Measurements from ENCODE around the gene EPAS1. TPM values are rescaled to one million over a fixed set of nuclear protein-coding genes. Genes with fewer than 3 reads are reported as not detected.

The EPAS1 gene
- total and polyA plus RNA-seq, 2 of the 8 experiments (the other 6 are each of a cell fraction or from before 2014, with no cell fraction given) = 2.0 to 4.9 TPM

DNA sequence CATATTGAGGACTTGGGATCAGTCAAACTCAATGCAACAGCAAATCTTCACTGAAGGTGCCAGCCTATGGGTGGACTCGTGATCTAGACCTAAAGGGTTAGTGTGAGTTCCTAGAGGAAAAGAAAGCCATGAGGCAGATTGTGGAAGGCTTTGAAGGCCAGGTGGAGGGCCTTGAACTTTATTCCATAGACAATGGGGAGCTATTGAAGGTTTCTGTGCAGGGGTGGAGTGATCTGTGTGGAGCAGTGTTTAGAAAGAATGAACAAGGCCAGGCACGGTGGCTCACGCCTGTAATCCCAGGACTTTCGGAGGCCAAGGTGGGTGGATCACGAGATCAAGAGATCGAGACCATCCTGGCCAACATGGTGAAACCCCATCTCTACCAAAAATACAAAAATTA is 61.5 kb downstream of the EPAS1 start (continued):
- no peak for TF ChIP-seq ASH2L (IDR thresholded peaks at IDR 0.05; ENCODE audit: low read length)
- TF ChIP-seq, protein P1, sequence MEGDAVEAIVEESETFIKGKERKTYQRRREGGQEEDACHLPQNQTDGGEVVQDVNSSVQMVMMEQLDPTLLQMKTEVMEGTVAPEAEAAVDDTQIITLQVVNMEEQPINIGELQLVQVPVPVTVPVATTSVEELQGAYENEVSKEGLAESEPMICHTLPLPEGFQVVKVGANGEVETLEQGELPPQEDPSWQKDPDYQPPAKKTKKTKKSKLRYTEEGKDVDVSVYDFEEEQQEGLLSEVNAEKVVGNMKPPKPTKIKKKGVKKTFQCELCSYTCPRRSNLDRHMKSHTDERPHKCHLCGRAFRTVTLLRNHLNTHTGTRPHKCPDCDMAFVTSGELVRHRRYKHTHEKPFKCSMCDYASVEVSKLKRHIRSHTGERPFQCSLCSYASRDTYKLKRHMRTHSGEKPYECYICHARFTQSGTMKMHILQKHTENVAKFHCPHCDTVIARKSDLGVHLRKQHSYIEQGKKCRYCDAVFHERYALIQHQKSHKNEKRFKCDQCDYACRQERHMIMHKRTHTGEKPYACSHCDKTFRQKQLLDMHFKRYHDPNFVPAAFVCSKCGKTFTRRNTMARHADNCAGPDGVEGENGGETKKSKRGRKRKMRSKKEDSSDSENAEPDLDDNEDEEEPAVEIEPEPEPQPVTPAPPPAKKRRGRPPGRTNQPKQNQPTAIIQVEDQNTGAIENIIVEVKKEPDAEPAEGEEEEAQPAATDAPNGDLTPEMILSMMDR (IDR thresholded peaks at IDR 0.05; ENCODE audit: control extremely low read depth in 1 of 3, insufficient read depth in 1 of 3, low read depth in 1 of 3, low read length in 3 of 3) = no peak
- TF ChIP-seq NRF1 (IDR thresholded peaks at IDR 0.05; ENCODE audit: low read depth, low read length) = no peak
- no peak for TF ChIP-seq SAP30 (IDR thresholded peaks at IDR 0.05; ENCODE audit: insufficient read depth, insufficient replicate concordance, low read length)
- TF ChIP-seq RNF2 (IDR thresholded peaks at IDR 0.05; ENCODE audit: borderline replicate concordance, low read depth, low read length, missing control alignments, poor library complexity, severe bottlenecking) = no peak
- TF ChIP-seq TAF7 (optimal IDR thresholded peaks at IDR 0.05; ENCODE audit: borderline replicate concordance, low read depth, low read length) = no peak
- TF ChIP-seq EGR1 (IDR thresholded peaks at IDR 0.05; ENCODE audit: borderline replicate concordance, low read depth, low read length) = no peak
- TF ChIP-seq SIX5 (IDR thresholded peaks at IDR 0.05; ENCODE audit: low read depth, low read length) = no peak
